ENCODE measurements around the gene BOD1L2.

Gene BOD1L2

DNA sequence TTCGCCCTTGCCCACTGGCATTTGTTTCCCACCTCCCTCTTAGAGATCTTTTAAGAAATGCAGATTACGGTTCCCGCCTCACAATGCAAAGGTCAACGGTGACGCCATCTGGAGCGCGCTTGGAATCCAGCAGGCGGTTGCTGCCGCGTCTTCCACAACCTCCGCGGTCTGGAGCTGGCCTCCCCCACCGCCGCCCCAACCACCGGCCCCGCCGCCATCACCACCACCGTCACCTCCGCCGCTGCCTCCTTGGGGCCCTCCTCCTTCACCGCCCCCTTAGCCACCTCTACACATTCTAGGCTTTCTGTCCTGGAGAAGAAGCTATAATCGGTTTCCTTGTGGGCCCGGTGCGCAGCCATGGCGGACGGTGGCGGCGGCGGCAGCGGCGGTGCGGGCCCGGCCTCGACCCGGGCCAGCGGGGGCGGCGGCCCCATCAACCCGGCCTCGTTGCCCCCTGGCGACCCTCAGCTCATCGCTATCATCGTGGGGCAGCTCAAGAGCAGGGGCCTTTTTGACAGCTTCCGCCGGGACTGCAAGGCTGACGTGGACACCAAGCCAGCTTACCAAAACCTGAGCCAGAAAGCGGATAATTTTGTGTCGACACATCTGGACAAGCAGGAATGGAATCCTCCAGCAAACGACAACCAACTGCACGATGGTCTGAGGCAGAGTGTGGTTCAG lies at the start of gene BOD1L2:
BOD1L2 (plus strand) TSS at position 132 of the 681 bp plus-strand sequence; CDS start at position 358, 226 bp downstream.
- Mint-ChIP-seq H3K4me1 (no peaks in the 10 kb centered on the region), H3K9me3 (no peaks in the 10 kb centered on the region), H3K27ac (no peak within 1 kb of the TSS), H3K36me3 (no peaks in the 10 kb centered on the region), H3K27me3 (peaks cover 20% of the 10 kb centered on the region), H3K4me3 (no peak within 1 kb of the TSS)

GRCh38 chr18:57107140-57107832 lies 39.6 kb upstream of the BOD1L2 start:
- Mint-ChIP-seq H3K27ac (no peak overlapping the region), H3K4me1 (no peaks in the 10 kb centered on the region), H3K9me3 (peaks cover 5% of the 10 kb centered on the region), H3K27me3 (peaks cover 6% of the 10 kb centered on the region), H3K4me3 (no peak overlapping the region), H3K36me3 (no peaks in the 10 kb centered on the region)

- H3K36me3 Mint-ChIP-seq, result no peaks in the 10 kb centered on the region
These were observed 36.6 kb upstream of the BOD1L2 start for GRCh38 chr18:57110290-57110689.

GRCh38 chr18:57113799-57114420 lies 33.0 kb upstream of the BOD1L2 start:
- Mint-ChIP-seq H3K4me3 (no peak overlapping the region), H3K4me1 (no peaks in the 10 kb centered on the region), H3K36me3 (no peaks in the 10 kb centered on the region), H3K27me3 (peaks cover 8% of the 10 kb centered on the region), H3K9me3 (no peaks in the 10 kb centered on the region), H3K27ac (no peak overlapping the region)

More at GRCh38 chr18:57110290-57110689, 36.6 kb upstream of the BOD1L2 start:
- no peaks in the 10 kb centered on the region for H3K4me1 Mint-ChIP-seq
- no peak overlapping the region for H3K4me3 Mint-ChIP-seq
- no peak overlapping the region for H3K27ac Mint-ChIP-seq
- peaks cover 6% of the 10 kb centered on the region for H3K27me3 Mint-ChIP-seq
- peaks cover 5% of the 10 kb centered on the region for H3K9me3 Mint-ChIP-seq

DNA sequence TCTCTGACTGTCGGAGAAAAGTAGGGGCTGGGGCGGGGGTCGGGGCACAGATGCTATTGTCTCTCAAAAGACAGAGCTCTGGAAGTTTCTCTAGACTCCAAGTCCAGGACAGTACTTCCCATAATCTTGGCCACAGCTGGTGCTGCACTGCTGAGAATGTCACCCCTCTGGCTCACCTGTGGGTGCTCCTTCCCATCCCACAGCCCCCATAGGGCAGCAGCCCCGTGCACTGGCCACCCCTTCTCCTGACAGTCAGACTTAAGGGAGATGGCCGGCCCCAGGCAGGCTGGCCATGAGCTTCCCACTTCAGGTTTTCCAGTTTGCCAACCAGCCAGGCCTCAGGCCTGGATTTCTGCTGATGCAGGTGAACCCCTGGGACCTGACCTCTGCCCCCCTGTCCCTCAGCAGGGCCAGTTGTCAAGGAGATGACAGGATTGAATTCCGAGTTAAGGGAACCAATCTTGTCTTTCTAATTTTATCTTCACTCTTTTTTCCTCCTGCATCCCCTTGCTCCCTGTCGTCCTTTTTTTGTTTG lies 30.2 kb upstream of the BOD1L2 start:
- H3K4me3 Mint-ChIP-seq, result no peak overlapping the region
- H3K27me3 Mint-ChIP-seq, result peaks cover 10% of the 10 kb centered on the region
- H3K36me3 Mint-ChIP-seq, result no peaks in the 10 kb centered on the region
- no peak overlapping the region for H3K27ac Mint-ChIP-seq
- no peaks in the 10 kb centered on the region for H3K4me1 Mint-ChIP-seq
- no peaks in the 10 kb centered on the region for H3K9me3 Mint-ChIP-seq

DNA sequence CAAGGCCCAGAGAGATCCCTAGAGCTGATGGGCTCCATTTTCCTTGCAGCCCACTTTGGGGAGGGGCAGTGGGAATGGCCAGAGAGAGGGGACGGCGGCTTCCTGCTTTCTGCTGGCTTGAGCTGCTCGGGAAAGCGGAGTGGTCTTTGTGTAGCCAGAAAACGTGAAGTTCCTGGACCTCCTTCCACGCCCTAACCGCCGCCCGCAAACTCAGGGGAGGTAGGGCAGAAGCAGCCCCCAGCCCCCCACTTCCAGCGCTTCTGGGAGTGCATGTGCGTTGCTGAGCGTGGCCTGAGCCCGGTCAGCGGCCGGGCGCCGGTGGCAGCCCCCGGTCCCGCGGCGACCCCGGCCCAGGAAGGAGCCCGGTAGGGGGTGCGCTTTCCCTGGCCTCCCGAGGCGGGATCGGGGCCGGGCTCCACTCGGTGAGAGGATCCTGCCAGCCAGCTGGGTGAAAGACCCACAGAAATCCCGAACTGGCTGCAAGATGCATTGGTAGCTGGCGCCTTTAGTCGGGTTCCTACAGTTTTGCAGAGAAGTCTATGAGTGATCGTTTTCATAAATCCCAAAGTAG lies 25.3 kb upstream of the BOD1L2 start:
- no peaks in the 10 kb centered on the region for H3K36me3 Mint-ChIP-seq
- H3K4me1 Mint-ChIP-seq, result no peaks in the 10 kb centered on the region
- H3K27me3 Mint-ChIP-seq, result peaks cover 18% of the 10 kb centered on the region
- H3K9me3 Mint-ChIP-seq, result no peaks in the 10 kb centered on the region
- H3K27ac Mint-ChIP-seq, result no peak overlapping the region
- no peak overlapping the region for H3K4me3 Mint-ChIP-seq

DNA sequence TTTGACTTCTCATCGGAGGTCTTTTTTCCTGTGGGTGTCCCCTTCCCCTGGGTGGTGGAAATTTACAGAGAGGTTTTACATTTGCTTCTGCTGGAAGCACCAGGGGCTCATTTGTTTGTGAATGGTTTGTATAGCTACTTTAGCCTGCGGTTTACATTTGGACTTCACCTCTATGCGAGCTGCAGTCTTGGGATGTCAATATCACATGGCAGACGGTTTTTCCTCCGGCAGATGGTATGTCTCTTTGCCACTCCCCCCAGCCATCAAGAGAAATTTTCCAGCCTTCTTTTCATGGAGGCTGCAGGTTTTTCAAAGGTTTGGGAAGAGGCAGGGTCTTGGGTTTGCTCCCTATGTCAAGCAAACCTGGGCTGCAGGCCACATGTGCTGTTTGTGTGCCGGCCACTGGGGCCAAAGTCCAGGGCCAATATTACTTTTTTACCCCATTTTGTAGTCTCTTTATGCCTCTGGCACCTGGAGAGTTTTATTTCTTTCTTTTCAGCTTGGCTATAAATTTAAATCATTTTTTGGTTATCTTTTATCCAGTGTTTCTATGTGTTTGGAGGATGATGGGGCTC lies 23.9 kb upstream of the BOD1L2 start:
- no peak overlapping the region for H3K4me3 Mint-ChIP-seq
- no peaks in the 10 kb centered on the region for H3K4me1 Mint-ChIP-seq
- H3K27me3 Mint-ChIP-seq, result peaks cover 13% of the 10 kb centered on the region
- H3K36me3 Mint-ChIP-seq, result no peaks in the 10 kb centered on the region
- H3K9me3 Mint-ChIP-seq, result no peaks in the 10 kb centered on the region
- H3K27ac Mint-ChIP-seq, result no peak overlapping the region

DNA sequence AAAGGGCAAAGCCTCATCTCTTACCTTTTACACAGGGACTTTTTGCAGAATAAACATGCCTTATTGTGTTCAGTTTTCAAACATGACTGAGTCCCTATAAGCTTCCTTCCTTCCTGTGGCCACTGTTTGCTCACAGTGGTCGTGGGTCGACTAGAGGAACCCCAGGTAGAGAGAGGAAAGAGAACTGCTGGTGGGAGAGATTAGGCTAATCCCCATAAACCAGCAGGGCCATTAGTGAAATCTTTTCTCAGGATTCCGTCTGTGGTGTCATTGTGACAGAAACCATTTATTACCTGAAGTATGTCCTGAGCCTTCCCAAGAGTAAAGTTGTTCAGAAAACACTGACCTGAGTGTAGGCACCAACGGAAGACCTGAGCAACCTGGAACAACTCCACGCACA lies 21.3 kb upstream of the BOD1L2 start:
- H3K27ac Mint-ChIP-seq, result no peak overlapping the region
- H3K27me3 Mint-ChIP-seq, result peaks cover 21% of the 10 kb centered on the region
- no peaks in the 10 kb centered on the region for H3K9me3 Mint-ChIP-seq
- no peaks in the 10 kb centered on the region for H3K4me1 Mint-ChIP-seq
- H3K4me3 Mint-ChIP-seq, result no peak overlapping the region
- no peaks in the 10 kb centered on the region for H3K36me3 Mint-ChIP-seq

GRCh38 chr18:57128220-57128932 lies 18.5 kb upstream of the BOD1L2 start:
- no peaks in the 10 kb centered on the region for H3K36me3 Mint-ChIP-seq
- no peaks in the 10 kb centered on the region for H3K9me3 Mint-ChIP-seq
- no peak overlapping the region for H3K27ac Mint-ChIP-seq
- no peak overlapping the region for H3K4me3 Mint-ChIP-seq
- no peaks in the 10 kb centered on the region for H3K4me1 Mint-ChIP-seq
- H3K27me3 Mint-ChIP-seq, result peaks cover 14% of the 10 kb centered on the region

- no peak overlapping the region for H3K4me3 Mint-ChIP-seq
- no peaks in the 10 kb centered on the region for H3K36me3 Mint-ChIP-seq
- peaks cover 16% of the 10 kb centered on the region for H3K27me3 Mint-ChIP-seq
- H3K9me3 Mint-ChIP-seq, result no peaks in the 10 kb centered on the region
- H3K4me1 Mint-ChIP-seq, result no peaks in the 10 kb centered on the region
- no peak overlapping the region for H3K27ac Mint-ChIP-seq
These were observed 15.8 kb upstream of the BOD1L2 start for GRCh38 chr18:57131101-57131500.

GRCh38 chr18:57131782-57132181 lies 15.1 kb upstream of the BOD1L2 start:
- peaks cover 16% of the 10 kb centered on the region for H3K27me3 Mint-ChIP-seq
- H3K4me3 Mint-ChIP-seq, result no peak overlapping the region

DNA sequence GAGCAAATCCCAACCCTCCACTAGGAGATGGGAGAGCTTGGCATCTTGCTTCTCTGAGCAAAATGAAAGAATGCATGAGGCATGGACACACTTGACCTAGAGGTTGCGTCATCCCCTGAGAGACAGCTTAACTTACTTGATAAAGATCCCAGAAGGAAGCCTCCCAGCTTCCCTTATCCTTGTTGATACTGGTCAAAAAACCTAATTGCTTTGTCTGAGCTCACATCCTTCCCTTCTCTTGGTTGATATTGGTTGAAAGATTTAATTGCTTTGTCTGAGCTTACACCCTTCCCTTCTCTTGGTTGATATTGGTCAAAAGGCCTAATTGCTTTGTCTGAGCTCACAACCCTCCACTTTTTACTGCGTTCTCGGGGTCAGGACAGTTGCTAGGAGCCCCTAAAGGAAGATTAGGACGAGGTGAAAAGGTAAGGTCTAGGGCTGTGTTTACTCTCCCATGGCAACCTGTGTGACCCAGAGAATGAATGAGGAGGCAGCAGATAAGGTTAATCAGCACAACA lies 12.2 kb upstream of the BOD1L2 start:
- peaks cover 14% of the 10 kb centered on the region for H3K27me3 Mint-ChIP-seq
- no peaks in the 10 kb centered on the region for H3K36me3 Mint-ChIP-seq
- no peaks in the 10 kb centered on the region for H3K4me1 Mint-ChIP-seq
- no peak overlapping the region for H3K27ac Mint-ChIP-seq
- no peaks in the 10 kb centered on the region for H3K9me3 Mint-ChIP-seq
- no peak overlapping the region for H3K4me3 Mint-ChIP-seq

More at GRCh38 chr18:57131782-57132181, 15.1 kb upstream of the BOD1L2 start:
- no peak overlapping the region for H3K27ac Mint-ChIP-seq
- no peaks in the 10 kb centered on the region for H3K36me3 Mint-ChIP-seq
- no peaks in the 10 kb centered on the region for H3K9me3 Mint-ChIP-seq
- no peaks in the 10 kb centered on the region for H3K4me1 Mint-ChIP-seq

DNA sequence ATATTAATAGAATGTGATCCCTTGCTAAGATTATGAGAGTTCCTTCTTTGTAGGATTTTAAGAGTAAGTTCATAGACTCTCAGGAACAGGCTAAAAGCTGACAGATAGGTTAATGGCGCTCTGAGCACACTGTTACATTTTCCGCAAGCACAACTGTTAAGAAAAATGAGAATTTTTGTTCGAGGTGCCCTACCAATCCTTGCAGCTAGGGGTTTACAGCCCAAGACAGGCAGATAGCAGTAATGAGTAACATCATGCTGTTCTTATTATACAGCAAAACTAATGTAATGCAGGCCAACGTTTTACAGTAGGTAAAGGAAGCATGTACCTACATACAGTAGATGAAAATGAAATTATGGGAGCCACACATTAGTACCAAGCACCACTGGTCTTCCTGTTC lies 11.2 kb upstream of the BOD1L2 start:
- H3K4me1 Mint-ChIP-seq, result no peaks in the 10 kb centered on the region
- no peak overlapping the region for H3K27ac Mint-ChIP-seq
- H3K36me3 Mint-ChIP-seq, result no peaks in the 10 kb centered on the region
- H3K27me3 Mint-ChIP-seq, result peaks cover 14% of the 10 kb centered on the region
- no peak overlapping the region for H3K4me3 Mint-ChIP-seq
- no peaks in the 10 kb centered on the region for H3K9me3 Mint-ChIP-seq

DNA sequence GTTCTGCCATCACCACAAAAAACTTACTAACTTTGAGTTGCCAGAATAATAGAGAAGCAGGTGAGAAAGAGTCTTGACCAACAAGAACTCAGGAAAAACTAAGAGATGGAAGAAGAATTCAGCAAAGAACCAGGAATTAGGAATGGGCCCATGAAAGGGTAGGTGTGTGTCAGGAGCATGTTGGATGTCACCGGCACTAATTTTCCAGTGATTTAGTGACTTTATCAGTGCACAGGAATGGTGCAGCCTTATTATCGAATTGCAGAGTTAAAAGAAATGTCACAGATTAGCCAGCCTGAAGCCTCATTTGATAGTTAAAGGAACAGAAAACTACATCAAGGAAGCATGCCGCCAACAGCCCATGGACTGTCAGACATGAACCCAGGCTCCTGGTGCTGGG lies 9.0 kb upstream of the BOD1L2 start:
- no peak overlapping the region for H3K27ac Mint-ChIP-seq
- H3K36me3 Mint-ChIP-seq, result no peaks in the 10 kb centered on the region
- no peak overlapping the region for H3K4me3 Mint-ChIP-seq
- no peaks in the 10 kb centered on the region for H3K4me1 Mint-ChIP-seq
- peaks cover 12% of the 10 kb centered on the region for H3K27me3 Mint-ChIP-seq
- H3K9me3 Mint-ChIP-seq, result no peaks in the 10 kb centered on the region

Data from activated naive CD4-positive, alpha-beta T cell treated with anti-CD3 and anti-CD28 coated beads, Interleukin-2, amount 50 U/mL, for 24 hours (primary cell).